GM23338 (cell line): ENCODE measurements around the gene SRGAP1. TPM values are rescaled to one million over a fixed set of nuclear protein-coding genes. Genes with fewer than 3 reads are reported as not detected.

Experiments
- ATAC-seq: fragments of 200-7000 bp; cut with Tn5 transposase; 3 replicates; pipeline ENCODE4 v1.9.1; 2020
- DNase-seq: peaks from one replicate; pipeline ENCODE4 v3.0.0-alpha.2; 2015; ENCODE audit warnings: low spot score
- H2AFZ ChIP-seq: fragments of 200-600 bp; sonication (generic); 2 replicates; pipeline ENCODE4 v1.8.0; 2016; ENCODE audit warnings: antibody characterized with exemption, mild to moderate bottlenecking, moderate library complexity
- H3F3A ChIP-seq: fragments of 200-600 bp; sonication (generic); replicated peaks from 2 replicates; pipeline ENCODE4 v1.8.0; 2017; ENCODE audit warnings: antibody characterized with exemption, mixed run types, low read depth
- H3K27ac ChIP-seq: fragments of 200-600 bp; sonication (generic); 2 replicates; pipeline ENCODE4 v1.6.1; 2016; ENCODE audit warnings: low read depth
- H3K27me3 ChIP-seq: fragments of 200-600 bp; sonication (generic); 2 replicates; pipeline ENCODE4 v1.8.0; 2016; ENCODE audit warnings: mild to moderate bottlenecking, mixed run types, moderate library complexity; ENCODE audit not compliant: insufficient read depth
- H3K36me3 ChIP-seq: fragments of 200-600 bp; sonication (generic); 2 replicates; pipeline ENCODE4 v1.8.0; 2016; ENCODE audit warnings: mild to moderate bottlenecking; ENCODE audit not compliant: insufficient read depth
- H3K4me1 ChIP-seq: fragments of 200-600 bp; sonication (generic); 2 replicates; pipeline ENCODE4 v1.8.0; 2016; ENCODE audit warnings: mild to moderate bottlenecking, moderate library complexity; ENCODE audit not compliant: insufficient read depth
- H3K4me2 ChIP-seq: fragments of 200-600 bp; sonication (generic); 2 replicates; pipeline ENCODE4 v1.7.1; 2017; ENCODE audit warnings: mixed run types
- H3K4me3 ChIP-seq: fragments of 200-600 bp; sonication (generic); 2 replicates; pipeline ENCODE4 v1.6.1; 2016; ENCODE audit warnings: mixed run types
- H3K79me2 ChIP-seq: fragments of 200-600 bp; sonication (generic); replicated peaks from 2 replicates; pipeline ENCODE4 v1.8.0; 2017; ENCODE audit warnings: mild to moderate bottlenecking; ENCODE audit not compliant: insufficient read depth
- H3K9me2 ChIP-seq: fragments of 200-600 bp; sonication (generic); 2 replicates; pipeline ENCODE4 v1.8.0; 2017; ENCODE audit not compliant: insufficient read depth
- H4K20me1 ChIP-seq: fragments of 200-600 bp; sonication (generic); replicated peaks from 2 replicates; pipeline ENCODE4 v1.8.0; 2017; ENCODE audit warnings: mild to moderate bottlenecking; ENCODE audit not compliant: insufficient read depth
- H3K27ac Mint-ChIP-seq: 2 replicates; pipeline ENCODE4 v1.8.0; 2020; ENCODE audit warnings: inconsistent platforms, mild to moderate bottlenecking, moderate library complexity, mixed read lengths
- H3K27me3 Mint-ChIP-seq: 3 replicates; pipeline ENCODE4 v1.8.0; 2022; ENCODE audit warnings: low read depth, mild to moderate bottlenecking, moderate library complexity, mixed read lengths, inconsistent platforms; ENCODE audit not compliant: insufficient read depth, poor library complexity
- H3K36me3 Mint-ChIP-seq: 3 replicates; pipeline ENCODE4 v1.8.0; 2021; ENCODE audit warnings: low read depth, mild to moderate bottlenecking, inconsistent platforms, moderate library complexity, mixed read lengths
- H3K4me1 Mint-ChIP-seq: 3 replicates; pipeline ENCODE4 v1.8.0; 2020; ENCODE audit warnings: mild to moderate bottlenecking, inconsistent platforms, mixed read lengths
- H3K4me3 Mint-ChIP-seq: 3 replicates; pipeline ENCODE4 v1.8.0; 2021; ENCODE audit warnings: moderate library complexity, mild to moderate bottlenecking, inconsistent platforms, mixed read lengths
- H3K9me3 Mint-ChIP-seq: 3 replicates; pipeline ENCODE4 v1.8.0; 2020; ENCODE audit warnings: moderate library complexity, mild to moderate bottlenecking, inconsistent platforms, mixed read lengths
- CTCF ChIP-seq, 2 experiments: fragments of 200-600 bp in 1 of 2; sonication (generic) in 1 of 2; conservative IDR thresholded peaks; 2 replicates each; pipeline versions ENCODE4 v1.5.1 to v1.6.1; 2016 to 2017; ENCODE audit warnings: antibody characterized with exemption in 2 of 2, low read depth in 2 of 2, mild to moderate bottlenecking in 2 of 2, moderate library complexity in 1 of 2
- EZH2 ChIP-seq: fragments of 200-600 bp; sonication (generic); IDR thresholded peaks from one replicate; pipeline ENCODE4 v1.8.0; 2017; ENCODE audit warnings: antibody characterized with exemption, mild to moderate bottlenecking, low read depth; ENCODE audit not compliant: unreplicated experiment
- EZH2phosphoT487 ChIP-seq: fragments of 200-600 bp; sonication (generic); IDR thresholded peaks from one replicate; pipeline ENCODE4 v1.8.1; 2018; ENCODE audit warnings: antibody characterized with exemption; ENCODE audit not compliant: unreplicated experiment
- JUNB ChIP-seq: IDR thresholded peaks from one replicate; pipeline ENCODE4 v1.6.1; 2016; ENCODE audit warnings: antibody characterized with exemption; ENCODE audit not compliant: unreplicated experiment
- POLR2AphosphoS5 ChIP-seq: IDR thresholded peaks from 2 replicates; pipeline ENCODE4 v1.6.1; 2016; ENCODE audit warnings: antibody characterized with exemption, low read depth
- STAT1 ChIP-seq: IDR thresholded peaks from one replicate; pipeline ENCODE4 v1.6.1; 2016; ENCODE audit warnings: antibody characterized with exemption; ENCODE audit not compliant: unreplicated experiment
- ZNF114 ChIP-seq: fragments of 250-450 bp; sonication (Bioruptor Pico); IDR thresholded peaks from 2 replicates; pipeline ENCODE4 v1.5.0; 2020; ENCODE audit warnings: mild to moderate bottlenecking, moderate library complexity
- ZNF331 ChIP-seq: fragments of 250-450 bp; sonication (Bioruptor Pico); IDR thresholded peaks from 2 replicates; pipeline ENCODE4 v1.5.0; 2020; ENCODE audit warnings: low read depth, mild to moderate bottlenecking, moderate library complexity
- ZNF462 ChIP-seq: fragments of 250-450 bp; sonication (Bioruptor Pico); IDR thresholded peaks from 2 replicates; pipeline ENCODE4 v1.5.0; 2020; ENCODE audit warnings: mild to moderate bottlenecking, moderate library complexity
- polyA plus RNA-seq: library from polyadenylated mRNA; unstranded; fragments of >200 nt; fragmentation: Nextera tagmentation; extraction: Ambion mirVana; gene quantifications from 2 replicates; pipeline ENCODE4 v1.2.1, GENCODE V29; 2016
- total RNA-seq: library from RNA; depleted of rRNA; stranded (reverse); fragments of >200 nt; shearing (Covaris generic); gene quantifications from 2 replicates; pipeline ENCODE4 v1.2.3, GENCODE V29; 2014

Gene SRGAP1
- total and polyA plus RNA-seq, 2 experiments from 2014 or later: 6.1 to 8.1 TPM

- no peaks in the 10 kb centered on the region for H4K20me1 ChIP-seq
- TF ChIP-seq ZNF114 (CRISPR knock-in tag) (no peak), EZH2 (no peak), POLR2AphosphoS5 (no peak), STAT1 (no peak), ZNF331 (CRISPR knock-in tag) (no peak), CTCF (conservative IDR thresholded peaks at IDR 0.05; ENCODE audit: low read depth in 2 of 2) (peak; percentile 62 to 87)
- no peaks in the 10 kb centered on the region for H3K9me2 ChIP-seq
- H2AFZ ChIP-seq: peak overlapping the region; percentile 66
- Mint-ChIP-seq H3K27me3 (peaks cover 3% of the 10 kb centered on the region), H3K4me1 (no peaks in the 10 kb centered on the region; the same call in 2 of the 3 replicates), H3K9me3 (no peaks in the 10 kb centered on the region), H3K27ac (no peak overlapping the region), H3K4me3 (no peak overlapping the region), H3K36me3 (no peaks in the 10 kb centered on the region)
- no peaks in the 10 kb centered on the region for H3K4me1 ChIP-seq
- no peaks in the 10 kb centered on the region for H3K36me3 ChIP-seq
- DNase-seq: peak; percentile 42
- H3K79me2 ChIP-seq: no peaks in the 10 kb centered on the region
- H3F3A ChIP-seq: no peaks in the 10 kb centered on the region
- H3K4me2 ChIP-seq: no peak overlapping the region
- no peaks in the 10 kb centered on the region for H3K27me3 ChIP-seq
- no peak overlapping the region for H3K4me3 ChIP-seq
- no peak overlapping the region for H3K27ac ChIP-seq
- peak; percentile 92 for ATAC-seq
Observed at GRCh38 chr12:64181430-64182291, 337.2 kb downstream of the SRGAP1 start.

GRCh38 chr12:64184216-64184615 lies 339.7 kb downstream of the SRGAP1 start:
- Histone ChIP-seq H3K4me3 (no peak overlapping the region), H3K9me2 (no peaks in the 10 kb centered on the region), H3K4me1 (no peaks in the 10 kb centered on the region), H3K27me3 (no peaks in the 10 kb centered on the region), H2AFZ (no peak overlapping the region), H3K4me2 (no peak overlapping the region), H3K27ac (no peak overlapping the region), H3F3A (no peaks in the 10 kb centered on the region), H4K20me1 (no peaks in the 10 kb centered on the region; the same call in 1 of the 2 replicates), H3K79me2 (no peaks in the 10 kb centered on the region), H3K36me3 (no peaks in the 10 kb centered on the region)
- no peak for TF ChIP-seq JUNB
- no peak for TF ChIP-seq EZH2phosphoT487
- no peak for TF ChIP-seq POLR2AphosphoS5
- TF ChIP-seq ZNF462 (CRISPR knock-in tag): no peak
- no peak for TF ChIP-seq ZNF114 (CRISPR knock-in tag)
- Mint-ChIP-seq H3K9me3 (no peaks in the 10 kb centered on the region), H3K36me3 (no peaks in the 10 kb centered on the region), H3K27me3 (no peaks in the 10 kb centered on the region), H3K4me3 (no peak overlapping the region), H3K4me1 (no peaks in the 10 kb centered on the region; the same call in 2 of the 3 replicates), H3K27ac (no peak overlapping the region)
- ATAC-seq (no peak), DNase-seq (no peak)
